K562 (cell line): ENCODE data around the gene SH2B2. TPM values are rescaled to one million over a fixed set of nuclear protein-coding genes. Genes with fewer than 3 reads are reported as not detected.

Source experiments
- CBFB ChIP-seq: sonication (generic); formaldehyde crosslinking; IDR thresholded peaks from 2 replicates; pipeline ENCODE4 v1.4.0; 2020; ENCODE audit warnings: mild to moderate bottlenecking, missing genetic modification reagents
- ETV6 ChIP-seq, 3 experiments: fragments of 150-350 bp in 1 of 3; sonication (generic) in 1 of 3; formaldehyde crosslinking in 1 of 3; IDR thresholded peaks; 2 replicates each; pipeline versions ENCODE4 v1.6.1 to v1.8.0; 2014 to 2022; ENCODE audit warnings: borderline replicate concordance in 2 of 3, low read depth in 2 of 3, antibody characterized with exemption in 1 of 3, low read length in 1 of 3, mild to moderate bottlenecking in 1 of 3, missing genetic modification reagents in 1 of 3
- SAFB ChIP-seq: fragments of 200-400 bp; formaldehyde crosslinking; IDR thresholded peaks from 2 replicates; pipeline ENCODE4 v1.6.1; 2017; ENCODE audit warnings: low read depth, low read length, borderline replicate concordance
- SETDB1 ChIP-seq: IDR thresholded peaks from one replicate; pipeline ENCODE4 v1.6.1; 2012; ENCODE audit warnings: low read length, control low read depth, inconsistent platforms
- YY1 ChIP-seq, 3 experiments: IDR thresholded peaks; 2 replicates each; pipeline ENCODE4 v1.6.1; 2011; ENCODE audit warnings: low read length in 2 of 3, mild to moderate bottlenecking in 2 of 3, moderate library complexity in 2 of 3, borderline replicate concordance in 1 of 3, control low read depth in 1 of 3, low read depth in 1 of 3; ENCODE audit not compliant: insufficient read depth in 3 of 3, insufficient replicate concordance in 2 of 3, control insufficient read depth in 1 of 3, insufficient read length in 1 of 3; ENCODE audit errors: extremely low read depth in 1 of 3
- ZFPM2 ChIP-seq: fragments of 250-450 bp; sonication (Bioruptor Pico); IDR thresholded peaks from 2 replicates; pipeline ENCODE4 v1.5.1; 2022; ENCODE audit warnings: mild to moderate bottlenecking
- ZFX ChIP-seq: sonication (generic); formaldehyde crosslinking; IDR thresholded peaks from 2 replicates; pipeline ENCODE4 v1.8.0; 2022; ENCODE audit warnings: mild to moderate bottlenecking, missing genetic modification reagents, moderate library complexity
- ZNF699 ChIP-seq: fragments of 250-450 bp; sonication (Bioruptor Pico); IDR thresholded peaks from 2 replicates; pipeline ENCODE4 v1.8.0; 2021; ENCODE audit warnings: mild to moderate bottlenecking, moderate library complexity; ENCODE audit not compliant: insufficient replicate concordance
- polyA plus RNA-seq, 8 experiments: library from polyadenylated mRNA; depleted of rRNA in 4 of 8; stranded (reverse) in 5 of 8; unstranded in 3 of 8; fragments of >200 nt; fragmentation: Nextera tagmentation in 2 of 8; fragmentation: Illumina TruSeq in 1 of 8; extraction: Ambion mirVana in 2 of 8; extraction: Trizol in 1 of 8; gene quantifications; 2 replicates each; pipeline versions ENCODE4 v1.2.1 to v1.2.3, GENCODE V29; 2011 to 2014; ENCODE audit warnings: inconsistent platforms in 1 of 8, missing spikeins in 1 of 8
- total RNA-seq, 7 experiments: library from RNA; depleted of rRNA in 6 of 7; stranded (reverse); fragments of >200 nt in 6 of 7; fragmentation: Illumina TruSeq in 2 of 7; extraction: Trizol in 2 of 7; gene quantifications; 2 replicates each; pipeline versions ENCODE4 v1.2.1 to v1.2.3, GENCODE V29; 2011 to 2021; ENCODE audit warnings: low replicate concordance in 1 of 7
- TF ChIP-seq, protein P1 (sequence below): fragments of 450-650 bp; formaldehyde crosslinking; IDR thresholded peaks from 2 replicates; pipeline ENCODE4 v1.4.0; 2020; ENCODE audit warnings: mild to moderate bottlenecking, moderate library complexity
- TF ChIP-seq, protein P2 (sequence below): sonication (generic); formaldehyde crosslinking; IDR thresholded peaks from 2 replicates; pipeline ENCODE4 v1.8.1; 2023; ENCODE audit warnings: mild to moderate bottlenecking, missing genetic modification reagents, moderate library complexity
- TF ChIP-seq, protein P3 (sequence below): fragments of 250-450 bp; sonication (Bioruptor Pico); IDR thresholded peaks from 2 replicates; pipeline ENCODE4 v1.5.1; 2021; ENCODE audit warnings: mild to moderate bottlenecking
- TF ChIP-seq, protein P4 (sequence below): fragments of 450-650 bp; IDR thresholded peaks from 2 replicates; pipeline ENCODE4 v1.6.1; 2016; ENCODE audit warnings: antibody characterized with exemption

The SH2B2 gene
- total and polyA plus RNA-seq, 9 of the 15 experiments (the other 6 are each of a cell fraction or from before 2014, with no cell fraction given): 0.03 to 0.89 (median 0.07) TPM; not detected in 4

DNA sequence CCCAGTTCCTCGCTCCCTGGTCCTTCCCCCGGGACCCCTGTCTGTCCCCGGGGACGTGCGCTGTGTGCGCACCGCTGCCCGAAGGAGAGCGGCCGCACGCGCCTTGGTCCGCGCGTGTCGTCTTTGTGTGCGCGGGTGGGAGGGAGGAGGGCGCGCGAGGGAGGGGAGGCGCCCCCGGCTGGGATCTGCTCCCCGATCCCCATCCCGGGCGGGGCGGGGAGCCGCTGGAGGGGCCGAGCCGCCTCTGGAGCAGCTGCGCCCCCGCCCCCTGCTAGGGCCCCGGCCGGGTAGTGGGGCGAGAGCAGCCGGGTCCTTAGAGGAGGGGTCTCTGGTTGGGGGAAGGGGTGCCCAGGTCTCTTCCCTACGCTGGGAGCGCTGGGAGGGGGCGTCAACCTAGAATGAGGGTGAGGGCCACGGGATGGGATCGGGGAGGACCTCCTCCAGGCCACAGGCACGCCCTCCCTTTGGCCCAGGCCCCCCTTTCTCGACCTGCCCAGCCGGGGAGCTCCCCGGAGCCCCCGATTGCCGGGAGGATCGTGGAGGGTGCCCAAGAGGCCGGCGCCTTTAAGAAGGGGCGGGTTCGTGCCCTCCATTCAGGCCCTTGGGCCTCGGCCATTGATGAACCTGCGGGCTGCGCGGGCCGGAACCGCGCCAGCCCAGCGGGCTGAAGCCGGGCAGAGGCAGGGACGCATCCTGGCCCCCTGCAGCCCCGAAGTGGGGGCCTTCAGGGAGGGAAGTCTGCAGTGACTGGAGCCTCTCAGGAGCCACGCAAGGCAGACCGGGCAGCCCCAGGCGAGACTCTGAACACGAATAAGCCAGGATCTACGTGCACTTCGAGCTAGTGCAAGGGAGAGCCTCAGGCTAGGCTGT, 678 bp downstream of the SH2B2 start (continued):
- TF ChIP-seq, protein P1, sequence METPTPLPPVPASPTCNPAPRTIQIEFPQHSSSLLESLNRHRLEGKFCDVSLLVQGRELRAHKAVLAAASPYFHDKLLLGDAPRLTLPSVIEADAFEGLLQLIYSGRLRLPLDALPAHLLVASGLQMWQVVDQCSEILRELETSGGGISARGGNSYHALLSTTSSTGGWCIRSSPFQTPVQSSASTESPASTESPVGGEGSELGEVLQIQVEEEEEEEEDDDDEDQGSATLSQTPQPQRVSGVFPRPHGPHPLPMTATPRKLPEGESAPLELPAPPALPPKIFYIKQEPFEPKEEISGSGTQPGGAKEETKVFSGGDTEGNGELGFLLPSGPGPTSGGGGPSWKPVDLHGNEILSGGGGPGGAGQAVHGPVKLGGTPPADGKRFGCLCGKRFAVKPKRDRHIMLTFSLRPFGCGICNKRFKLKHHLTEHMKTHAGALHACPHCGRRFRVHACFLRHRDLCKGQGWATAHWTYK (CRISPR knock-in tag): no peak
- TF ChIP-seq, protein P2, sequence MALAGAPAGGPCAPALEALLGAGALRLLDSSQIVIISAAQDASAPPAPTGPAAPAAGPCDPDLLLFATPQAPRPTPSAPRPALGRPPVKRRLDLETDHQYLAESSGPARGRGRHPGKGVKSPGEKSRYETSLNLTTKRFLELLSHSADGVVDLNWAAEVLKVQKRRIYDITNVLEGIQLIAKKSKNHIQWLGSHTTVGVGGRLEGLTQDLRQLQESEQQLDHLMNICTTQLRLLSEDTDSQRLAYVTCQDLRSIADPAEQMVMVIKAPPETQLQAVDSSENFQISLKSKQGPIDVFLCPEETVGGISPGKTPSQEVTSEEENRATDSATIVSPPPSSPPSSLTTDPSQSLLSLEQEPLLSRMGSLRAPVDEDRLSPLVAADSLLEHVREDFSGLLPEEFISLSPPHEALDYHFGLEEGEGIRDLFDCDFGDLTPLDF (CRISPR knock-in tag): no peak
- TF ChIP-seq, protein P3, sequence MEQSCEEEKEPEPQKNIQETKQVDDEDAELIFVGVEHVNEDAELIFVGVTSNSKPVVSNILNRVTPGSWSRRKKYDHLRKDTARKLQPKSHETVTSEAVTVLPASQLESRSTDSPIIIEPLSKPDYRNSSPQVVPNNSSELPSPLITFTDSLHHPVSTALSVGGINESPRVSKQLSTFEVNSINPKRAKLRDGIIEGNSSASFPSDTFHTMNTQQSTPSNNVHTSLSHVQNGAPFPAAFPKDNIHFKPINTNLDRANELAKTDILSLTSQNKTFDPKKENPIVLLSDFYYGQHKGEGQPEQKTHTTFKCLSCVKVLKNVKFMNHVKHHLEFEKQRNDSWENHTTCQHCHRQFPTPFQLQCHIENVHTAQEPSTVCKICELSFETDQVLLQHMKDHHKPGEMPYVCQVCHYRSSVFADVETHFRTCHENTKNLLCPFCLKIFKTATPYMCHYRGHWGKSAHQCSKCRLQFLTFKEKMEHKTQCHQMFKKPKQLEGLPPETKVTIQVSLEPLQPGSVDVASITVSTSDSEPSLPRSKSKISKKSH (CRISPR knock-in tag): no peak
- TF ChIP-seq YY1 (IDR thresholded peaks at IDR 0.05; ENCODE audit: borderline replicate concordance in 1 of 3, control insufficient read depth in 1 of 3, extremely low read depth in 1 of 3, insufficient read depth in 3 of 3, insufficient read length in 1 of 3, insufficient replicate concordance in 2 of 3, low read depth in 1 of 3, low read length in 2 of 3): no peak
- TF ChIP-seq ZNF699 (CRISPR knock-in tag): no peak
- TF ChIP-seq SAFB: peak; percentile 69; the same call in 1 of the 2 replicates
- peak; percentile 47; the same call in 1 of the 2 replicates for TF ChIP-seq CBFB (CRISPR knock-in tag)
- TF ChIP-seq ZFPM2 (CRISPR knock-in tag): no peak
- TF ChIP-seq, protein P4, sequence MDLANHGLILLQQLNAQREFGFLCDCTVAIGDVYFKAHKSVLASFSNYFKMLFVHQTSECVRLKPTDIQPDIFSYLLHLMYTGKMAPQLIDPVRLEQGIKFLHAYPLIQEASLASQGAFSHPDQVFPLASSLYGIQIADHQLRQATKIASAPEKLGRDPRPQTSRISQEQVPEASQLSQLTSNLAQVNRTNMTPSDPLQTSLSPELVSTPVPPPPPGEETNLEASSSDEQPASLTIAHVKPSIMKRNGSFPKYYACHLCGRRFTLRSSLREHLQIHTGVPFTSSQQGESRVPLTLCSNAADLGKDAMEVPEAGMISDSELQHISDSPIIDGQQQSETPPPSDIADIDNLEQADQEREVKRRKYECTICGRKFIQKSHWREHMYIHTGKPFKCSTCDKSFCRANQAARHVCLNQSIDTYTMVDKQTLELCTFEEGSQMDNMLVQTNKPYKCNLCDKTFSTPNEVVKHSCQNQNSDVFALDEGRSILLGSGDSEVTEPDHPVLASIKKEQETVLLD: no peak
- no peak for TF ChIP-seq SETDB1
- TF ChIP-seq ZFX (CRISPR knock-in tag): no peak
- TF ChIP-seq ETV6 (IDR thresholded peaks at IDR 0.05; ENCODE audit: borderline replicate concordance in 1 of 2, low read depth in 2 of 2, low read length in 1 of 2): no peak
- no peak for TF ChIP-seq ETV6 (CRISPR knock-in tag; IDR thresholded peaks at IDR 0.05; ENCODE audit: borderline replicate concordance)
